Breast epithelium (tissue), 4 donors: ENCODE measurements around the gene GP1BA. TPM values are rescaled to one million over a fixed set of nuclear protein-coding genes. Genes with fewer than 3 reads are reported as not detected.
A peak's percentile ranks its signal among the peaks of the same experiment; 100 is the strongest.

Experiments used
- DNase-seq, 2 donors: peaks; one replicate each; pipeline ENCODE4 v3.0.0-alpha.2; 2019; ENCODE audit warnings: low spot score in 2 of 2
- H3K27ac ChIP-seq, 2 donors: fragments of 200-600 bp; sonication (generic) in 1 of 2; one replicate each; pipeline ENCODE4 v1.5.1; 2016 to 2019; ENCODE audit warnings: mild to moderate bottlenecking in 1 of 2
- H3K27me3 ChIP-seq, 2 donors: fragments of 200-600 bp; sonication (generic) in 1 of 2; one replicate each; pipeline versions ENCODE4 v1.5.1 to v1.6.0; 2017 to 2019; ENCODE audit warnings: control low read depth in 1 of 2, mild to moderate bottlenecking in 1 of 2
- H3K36me3 ChIP-seq: fragments of 200-600 bp; one replicate; pipeline ENCODE4 v1.5.1; 2019
- H3K4me1 ChIP-seq, 2 donors: fragments of 200-600 bp; sonication (generic); one replicate each; pipeline ENCODE4 v1.5.1; 2016 to 2019; ENCODE audit warnings: control low read depth in 1 of 2
- H3K4me3 ChIP-seq, 3 donors: fragments of 200-600 bp; sonication (generic); 1 replicate in 2 of 3; 2 replicates in 1 of 3; pipeline ENCODE4 v1.5.1; 2016 to 2019; ENCODE audit warnings: mild to moderate bottlenecking in 3 of 3, moderate library complexity in 2 of 3
- H3K9me3 ChIP-seq, 2 donors: fragments of 200-600 bp; sonication (generic) in 1 of 2; one replicate each; pipeline ENCODE4 v1.5.1; 2016 to 2019; ENCODE audit warnings: control low read depth in 1 of 2
- CTCF ChIP-seq, 3 donors: fragments of 450-650 bp; IDR thresholded peaks; one replicate each; pipeline ENCODE4 v1.5.1; 2016 to 2017; ENCODE audit warnings: antibody characterized with exemption in 3 of 3, mild to moderate bottlenecking in 3 of 3, moderate library complexity in 3 of 3
- POLR2A ChIP-seq: fragments of 450-650 bp; IDR thresholded peaks from one replicate; pipeline ENCODE4 v1.6.1; 2016; ENCODE audit warnings: antibody characterized with exemption, mild to moderate bottlenecking, moderate library complexity
- POLR2AphosphoS5 ChIP-seq, 3 donors: sonication (generic); formaldehyde crosslinking; IDR thresholded peaks; one replicate each; pipeline ENCODE4 v1.6.1; 2017; ENCODE audit warnings: antibody characterized with exemption in 3 of 3
- intact Hi-C: fragments of 100-400 bp; cut with DNase I; formaldehyde crosslinking; loops from one replicate; pipeline ENCODE4 v1.15.1; 2023; ENCODE audit warnings: low total_unique reads
- total RNA-seq, 3 donors: library from RNA; depleted of rRNA; stranded (reverse); fragments of >200 nt; gene quantifications; one replicate each; pipeline ENCODE4 v1.1.0, GENCODE V29; 2016

GP1BA gene
- total RNA-seq, 3 donors from 2014 or later = not detected

GRCh38 chr17:4898927-4899326 is 33.1 kb upstream of the GP1BA start:
- Histone ChIP-seq H3K27ac (peak overlapping the region; percentile 83 to 91), H3K36me3 (peaks cover 6% of the 10 kb centered on the region), H3K9me3 (no peaks in the 10 kb centered on the region), H3K4me3 (peak overlapping the region; percentile 47 to 73 (median 67)), H3K27me3 (no peaks in the 10 kb centered on the region), H3K4me1 (peaks cover 0 to 3% of the 10 kb centered on the region in 2 donors)
- DNase-seq = no peak
- intact Hi-C loops = no loop called here
- TF ChIP-seq CTCF (IDR thresholded peaks at IDR 0.05) = no peak
- TF ChIP-seq POLR2AphosphoS5 (IDR thresholded peaks at IDR 0.05) = no peak
- no peak for TF ChIP-seq POLR2A

DNA sequence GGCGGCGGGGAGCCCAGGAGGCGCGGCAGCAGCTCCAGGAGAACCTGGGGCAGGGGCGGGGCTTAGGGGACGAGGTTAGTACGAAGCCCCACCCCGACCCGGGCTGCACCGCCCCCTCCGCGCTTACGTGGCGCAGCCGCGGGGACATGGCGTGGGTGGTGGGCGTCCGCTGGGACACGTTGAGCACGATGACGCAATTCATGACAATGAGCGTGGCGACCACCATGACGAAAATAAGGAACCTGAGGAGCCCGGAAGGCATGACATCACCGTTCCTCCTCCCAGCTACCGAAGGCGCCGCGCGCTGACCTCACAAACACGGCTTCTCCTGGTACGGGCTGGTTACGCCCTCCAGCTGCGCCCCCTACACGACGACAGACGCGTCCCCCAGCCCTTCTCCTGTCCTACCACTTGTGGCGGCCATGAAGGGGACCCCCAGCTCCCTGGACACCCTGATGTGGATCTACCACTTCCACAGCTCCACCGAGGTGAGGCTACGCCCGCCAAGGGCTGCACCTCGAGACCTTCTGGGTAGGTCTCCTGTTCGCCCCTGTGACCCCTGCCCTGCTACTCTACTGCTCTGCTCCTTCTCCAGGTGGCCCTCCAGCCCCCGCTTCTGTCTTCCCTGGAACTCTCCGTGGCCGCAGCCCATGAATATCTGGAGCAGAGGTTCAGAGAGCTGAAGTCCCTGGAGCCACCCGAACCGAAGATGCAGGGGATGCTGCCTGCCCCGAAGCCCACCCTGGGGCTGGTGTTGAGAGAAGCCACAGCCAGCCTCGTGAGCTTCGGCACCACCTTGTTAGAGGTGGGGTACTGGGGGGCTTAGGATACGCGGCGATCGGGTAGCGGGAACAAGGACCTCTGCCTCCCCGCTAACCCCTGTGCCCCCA is 32.5 kb upstream of the GP1BA start, which contains the start of gene C17orf107:
Gene C17orf107 (plus strand): TSS at position 196 of the 890 bp plus-strand sequence. CDS start 227 bp downstream, at position 423.
- peak within 1 kb of the TSS; percentile 47 to 73 (median 67) for H3K4me3 ChIP-seq
- H3K36me3 ChIP-seq = peaks cover 6% of the 10 kb centered on the region
- DNase-seq = peak; percentile 87 to 94
- H3K4me1 ChIP-seq = peaks cover 0 to 3% of the 10 kb centered on the region in 2 donors
- H3K27me3 ChIP-seq = no peaks in the 10 kb centered on the region
- H3K27ac ChIP-seq = peak within 1 kb of the TSS; percentile 83 to 91
- intact Hi-C loops = loop anchor here (10.0 kb wide), 1 partner anchor 85 kb away; the partner anchor contains the start of gene CAMTA2
- TF ChIP-seq POLR2A = peak; percentile 10
- TF ChIP-seq POLR2AphosphoS5 (IDR thresholded peaks at IDR 0.05) = peak; percentile 14 to 89 (median 38)
- no peak for TF ChIP-seq CTCF (IDR thresholded peaks at IDR 0.05)
- no peaks in the 10 kb centered on the region for H3K9me3 ChIP-seq

GRCh38 chr17:4900231-4901107 is 31.6 kb upstream of the GP1BA start:
- peak overlapping the region; percentile 47 to 73 (median 67) for H3K4me3 ChIP-seq
- intact Hi-C loops = loop anchor here (10.0 kb wide), 1 partner anchor 84 kb away; the partner anchor contains the start of gene CAMTA2

DNA sequence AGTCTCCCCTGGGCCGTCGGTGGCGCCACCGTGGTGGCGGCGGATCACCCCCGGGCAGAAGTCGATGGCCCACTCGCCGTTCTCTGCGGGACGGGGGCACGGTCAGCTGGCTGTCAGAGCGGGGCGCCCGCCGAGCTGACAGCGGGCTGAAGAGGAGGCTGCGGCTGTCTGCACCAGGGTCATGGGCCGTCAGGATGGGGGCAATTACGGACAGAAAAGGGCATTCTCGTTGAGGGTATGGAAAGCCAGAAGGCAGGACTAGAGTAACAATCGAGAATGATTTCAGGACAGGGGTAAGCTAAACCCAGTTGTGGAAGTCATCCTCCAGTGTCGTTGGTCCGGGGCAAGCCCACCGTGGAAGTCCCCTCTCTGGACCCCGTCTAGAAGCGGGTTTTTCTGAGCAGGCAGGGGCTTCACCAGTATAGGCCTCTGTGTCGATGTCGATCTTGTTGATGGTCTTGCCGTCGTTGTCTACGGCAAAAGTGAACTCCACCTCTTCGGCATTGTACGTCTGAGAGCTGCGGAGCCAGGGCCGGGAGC is 30.9 kb upstream of the GP1BA start:
- Histone ChIP-seq H3K27me3 (no peaks in the 10 kb centered on the region), H3K36me3 (peaks cover 6% of the 10 kb centered on the region), H3K27ac (peak overlapping the region; percentile 34 to 52), H3K9me3 (no peaks in the 10 kb centered on the region), H3K4me1 (peaks cover 0 to 3% of the 10 kb centered on the region in 2 donors), H3K4me3 (peak overlapping the region in 1 of 3 donors; percentile 73)
- intact Hi-C loops = loop anchor here (10.0 kb wide), 1 partner anchor 84 kb away; the partner anchor contains the start of gene CAMTA2
- no peak for DNase-seq
- TF ChIP-seq POLR2AphosphoS5 (IDR thresholded peaks at IDR 0.05) (no peak), POLR2A (no peak), CTCF (IDR thresholded peaks at IDR 0.05) (no peak)

More at GRCh38 chr17:4900231-4901107, 31.6 kb upstream of the GP1BA start:
- TF ChIP-seq POLR2A = no peak
- TF ChIP-seq POLR2AphosphoS5 (IDR thresholded peaks at IDR 0.05) = no peak
- TF ChIP-seq CTCF (IDR thresholded peaks at IDR 0.05) = no peak
- Histone ChIP-seq H3K27ac (peak overlapping the region; percentile 83 to 91), H3K9me3 (no peaks in the 10 kb centered on the region), H3K27me3 (no peaks in the 10 kb centered on the region), H3K4me1 (peaks cover 0 to 3% of the 10 kb centered on the region in 2 donors), H3K36me3 (peaks cover 6% of the 10 kb centered on the region)
- no peak for DNase-seq
